HL-60 (cell line): ENCODE measurements around the gene AHI1.

Experiments
- DNase-seq, 2 experiments: peaks; one replicate each; pipeline ENCODE4 v3.0.0-alpha.2; 2010 to 2020; ENCODE audit warnings: low read depth in 1 of 2, low spot score in 1 of 2
- H3K27ac ChIP-seq: fragments of 250-450 bp; sonication (Bioruptor Pico); replicated peaks from 2 replicates; pipeline ENCODE4 v1.5.1; 2020; ENCODE audit warnings: mild to moderate bottlenecking, moderate library complexity
- H3K27me3 ChIP-seq: fragments of 250-450 bp; sonication (Bioruptor Pico); 2 replicates; pipeline ENCODE4 v1.5.1; 2021; ENCODE audit warnings: mild to moderate bottlenecking, moderate library complexity; ENCODE audit not compliant: insufficient read depth, poor library complexity, severe bottlenecking
- H3K4me3 ChIP-seq: replicated peaks from 2 replicates; pipeline ENCODE4 v1.5.1; 2011; ENCODE audit warnings: mild to moderate bottlenecking, control low read depth, low read length; ENCODE audit not compliant: insufficient read depth
- GABPA ChIP-seq: IDR thresholded peaks from 2 replicates; pipeline ENCODE4 v1.6.1; 2012; ENCODE audit warnings: low read depth
- POLR2AphosphoS5 ChIP-seq: IDR thresholded peaks from 2 replicates; pipeline ENCODE4 v1.6.1; 2012; ENCODE audit warnings: low read depth
- SPI1 ChIP-seq: IDR thresholded peaks from 2 replicates; pipeline ENCODE4 v1.6.1; 2012; ENCODE audit warnings: low read depth, mild to moderate bottlenecking, borderline replicate concordance
- TF ChIP-seq, protein P1 (sequence below): IDR thresholded peaks from one replicate; pipeline ENCODE4 v1.5.1; 2011; ENCODE audit warnings: low read length, control low read depth, inconsistent platforms; ENCODE audit not compliant: insufficient read depth
- TF ChIP-seq, protein P2 (sequence below): IDR thresholded peaks from 2 replicates; pipeline ENCODE4 v1.6.1; 2012; ENCODE audit warnings: low read depth; ENCODE audit not compliant: insufficient replicate concordance

Gene AHI1

DNA sequence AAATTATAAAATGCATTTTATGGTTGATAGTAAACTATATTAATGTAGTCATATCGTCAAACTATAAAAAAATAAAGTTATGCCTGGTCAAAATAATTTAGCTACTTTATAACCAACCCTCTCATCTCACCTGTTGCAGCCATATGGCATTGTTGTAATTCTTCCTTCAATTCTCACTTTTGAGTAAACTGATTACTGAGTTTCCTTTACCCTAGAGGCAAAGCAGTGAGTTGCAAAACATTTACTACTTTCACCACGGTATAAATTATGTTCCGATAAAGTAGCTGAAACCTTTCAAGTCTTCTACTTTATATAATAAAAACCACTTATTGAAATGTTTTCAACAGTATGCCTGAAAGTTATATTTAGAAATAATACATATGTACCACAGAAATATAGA lies 113.8 kb downstream of the AHI1 start:
- no peak overlapping the region for H3K27ac ChIP-seq
- no peak for DNase-seq
- no peaks in the 10 kb centered on the region for H3K27me3 ChIP-seq
- no peak overlapping the region for H3K4me3 ChIP-seq
- TF ChIP-seq, protein P1, sequence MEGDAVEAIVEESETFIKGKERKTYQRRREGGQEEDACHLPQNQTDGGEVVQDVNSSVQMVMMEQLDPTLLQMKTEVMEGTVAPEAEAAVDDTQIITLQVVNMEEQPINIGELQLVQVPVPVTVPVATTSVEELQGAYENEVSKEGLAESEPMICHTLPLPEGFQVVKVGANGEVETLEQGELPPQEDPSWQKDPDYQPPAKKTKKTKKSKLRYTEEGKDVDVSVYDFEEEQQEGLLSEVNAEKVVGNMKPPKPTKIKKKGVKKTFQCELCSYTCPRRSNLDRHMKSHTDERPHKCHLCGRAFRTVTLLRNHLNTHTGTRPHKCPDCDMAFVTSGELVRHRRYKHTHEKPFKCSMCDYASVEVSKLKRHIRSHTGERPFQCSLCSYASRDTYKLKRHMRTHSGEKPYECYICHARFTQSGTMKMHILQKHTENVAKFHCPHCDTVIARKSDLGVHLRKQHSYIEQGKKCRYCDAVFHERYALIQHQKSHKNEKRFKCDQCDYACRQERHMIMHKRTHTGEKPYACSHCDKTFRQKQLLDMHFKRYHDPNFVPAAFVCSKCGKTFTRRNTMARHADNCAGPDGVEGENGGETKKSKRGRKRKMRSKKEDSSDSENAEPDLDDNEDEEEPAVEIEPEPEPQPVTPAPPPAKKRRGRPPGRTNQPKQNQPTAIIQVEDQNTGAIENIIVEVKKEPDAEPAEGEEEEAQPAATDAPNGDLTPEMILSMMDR = no peak
- TF ChIP-seq POLR2AphosphoS5 = no peak

DNA sequence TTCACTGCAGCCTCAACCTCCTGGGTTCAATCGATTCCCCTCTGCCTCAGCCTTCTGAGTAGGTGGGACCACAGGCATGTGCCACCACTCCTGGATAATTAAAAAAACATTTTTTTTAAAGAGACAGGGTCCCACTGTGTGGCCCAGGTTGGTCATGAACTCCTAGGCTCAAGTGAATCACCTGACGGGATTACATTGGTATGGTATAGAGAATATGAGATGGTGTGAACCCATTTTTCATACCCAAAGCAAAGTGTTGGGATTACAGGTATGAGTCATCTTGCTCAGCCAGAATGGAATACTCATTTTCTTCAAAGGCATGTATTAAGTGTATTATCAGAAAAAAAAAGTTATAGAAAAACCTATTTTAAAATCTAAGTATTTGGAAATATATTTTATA lies 114.2 kb downstream of the AHI1 start:
- no peak overlapping the region for H3K27ac ChIP-seq
- no peaks in the 10 kb centered on the region for H3K27me3 ChIP-seq
- no peak overlapping the region for H3K4me3 ChIP-seq
- TF ChIP-seq POLR2AphosphoS5 = no peak
- TF ChIP-seq SPI1 = no peak
- TF ChIP-seq, protein P1 = no peak
- TF ChIP-seq, protein P2, sequence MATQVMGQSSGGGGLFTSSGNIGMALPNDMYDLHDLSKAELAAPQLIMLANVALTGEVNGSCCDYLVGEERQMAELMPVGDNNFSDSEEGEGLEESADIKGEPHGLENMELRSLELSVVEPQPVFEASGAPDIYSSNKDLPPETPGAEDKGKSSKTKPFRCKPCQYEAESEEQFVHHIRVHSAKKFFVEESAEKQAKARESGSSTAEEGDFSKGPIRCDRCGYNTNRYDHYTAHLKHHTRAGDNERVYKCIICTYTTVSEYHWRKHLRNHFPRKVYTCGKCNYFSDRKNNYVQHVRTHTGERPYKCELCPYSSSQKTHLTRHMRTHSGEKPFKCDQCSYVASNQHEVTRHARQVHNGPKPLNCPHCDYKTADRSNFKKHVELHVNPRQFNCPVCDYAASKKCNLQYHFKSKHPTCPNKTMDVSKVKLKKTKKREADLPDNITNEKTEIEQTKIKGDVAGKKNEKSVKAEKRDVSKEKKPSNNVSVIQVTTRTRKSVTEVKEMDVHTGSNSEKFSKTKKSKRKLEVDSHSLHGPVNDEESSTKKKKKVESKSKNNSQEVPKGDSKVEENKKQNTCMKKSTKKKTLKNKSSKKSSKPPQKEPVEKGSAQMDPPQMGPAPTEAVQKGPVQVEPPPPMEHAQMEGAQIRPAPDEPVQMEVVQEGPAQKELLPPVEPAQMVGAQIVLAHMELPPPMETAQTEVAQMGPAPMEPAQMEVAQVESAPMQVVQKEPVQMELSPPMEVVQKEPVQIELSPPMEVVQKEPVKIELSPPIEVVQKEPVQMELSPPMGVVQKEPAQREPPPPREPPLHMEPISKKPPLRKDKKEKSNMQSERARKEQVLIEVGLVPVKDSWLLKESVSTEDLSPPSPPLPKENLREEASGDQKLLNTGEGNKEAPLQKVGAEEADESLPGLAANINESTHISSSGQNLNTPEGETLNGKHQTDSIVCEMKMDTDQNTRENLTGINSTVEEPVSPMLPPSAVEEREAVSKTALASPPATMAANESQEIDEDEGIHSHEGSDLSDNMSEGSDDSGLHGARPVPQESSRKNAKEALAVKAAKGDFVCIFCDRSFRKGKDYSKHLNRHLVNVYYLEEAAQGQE = no peak
- TF ChIP-seq GABPA = no peak
- no peak for DNase-seq

DNA sequence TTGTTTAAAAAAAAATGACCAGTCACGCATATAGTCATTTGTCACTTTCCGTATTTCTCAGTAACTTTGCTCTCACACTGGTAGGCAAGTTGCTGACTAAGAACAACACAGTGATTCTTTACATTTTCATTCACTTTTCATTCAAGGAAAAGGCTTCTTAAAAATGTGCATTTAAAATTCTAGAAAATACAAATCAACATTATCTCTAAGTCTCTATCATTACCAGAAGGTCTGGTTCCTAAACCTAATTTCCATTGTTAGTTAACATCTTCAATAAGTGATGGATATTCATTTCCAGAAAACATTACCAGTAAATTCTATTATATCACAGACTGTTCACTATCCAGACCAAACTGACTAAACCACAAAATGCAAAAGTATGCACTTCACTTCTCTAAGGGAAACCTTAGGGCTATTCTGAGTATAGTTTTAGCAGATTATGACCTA lies 115.3 kb downstream of the AHI1 start:
- Histone ChIP-seq H3K27me3 (no peaks in the 10 kb centered on the region), H3K27ac (no peak overlapping the region), H3K4me3 (no peak overlapping the region)
- no peak for TF ChIP-seq POLR2AphosphoS5
- TF ChIP-seq, protein P2 = no peak
- TF ChIP-seq SPI1 = no peak
- TF ChIP-seq, protein P1 = no peak
- no peak for TF ChIP-seq GABPA
- DNase-seq = no peak

DNA sequence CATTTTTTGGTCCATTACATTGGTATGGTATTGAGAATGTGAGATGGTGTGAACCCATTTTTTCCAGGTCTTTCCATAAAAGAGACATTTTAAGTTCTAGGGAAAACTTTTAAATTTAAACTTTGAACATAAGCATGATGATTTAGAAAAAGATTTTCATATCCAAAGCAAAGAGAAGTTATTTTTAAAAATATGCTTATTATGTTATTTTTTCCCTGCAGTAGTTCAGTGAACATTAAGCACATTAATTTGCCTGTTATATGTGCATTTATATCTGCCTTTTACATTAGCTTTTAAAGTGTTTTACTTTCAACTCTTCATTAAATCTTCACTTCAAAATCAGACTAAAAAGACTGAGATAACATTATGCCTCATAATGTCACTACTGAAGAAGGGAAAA lies 116.7 kb downstream of the AHI1 start:
- TF ChIP-seq SPI1 = no peak
- no peak for TF ChIP-seq POLR2AphosphoS5
- TF ChIP-seq, protein P2 = no peak
- no peak for TF ChIP-seq GABPA
- TF ChIP-seq, protein P1 = no peak
- no peak for DNase-seq
- no peak overlapping the region for H3K4me3 ChIP-seq
- no peaks in the 10 kb centered on the region for H3K27me3 ChIP-seq
- H3K27ac ChIP-seq = no peak overlapping the region
